Measurements from ENCODE around the gene ERMARD.

DNA sequence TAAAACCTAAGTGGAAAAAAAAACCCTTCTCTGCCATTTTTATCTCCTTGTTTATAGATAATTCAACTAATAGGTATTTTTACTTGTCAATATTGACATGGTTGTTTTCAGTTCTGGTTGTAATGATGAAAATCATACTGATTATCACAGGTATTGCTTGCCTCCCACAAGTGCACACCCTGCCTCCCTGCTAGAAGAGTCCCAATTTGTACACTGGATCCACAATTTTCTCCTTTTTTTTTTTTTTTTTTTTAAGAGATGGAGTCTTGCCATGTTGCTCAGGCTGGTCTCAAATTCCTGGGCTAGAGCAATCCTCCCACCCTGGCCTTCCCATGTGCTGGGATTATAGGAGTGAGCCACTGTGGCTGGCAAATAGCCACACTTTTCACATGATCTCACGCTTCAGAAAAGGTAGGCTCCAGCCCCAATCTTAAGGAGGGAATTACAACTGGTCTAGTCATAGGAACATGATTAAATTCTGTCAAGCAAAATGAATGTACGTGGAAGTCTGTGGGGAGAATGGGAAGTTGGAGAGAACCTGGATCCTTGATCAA lies 12.4 kb upstream of the ERMARD start:
- TF ChIP-seq EZH2 (IDR thresholded peaks at IDR 0.05; ENCODE audit: insufficient read depth, poor library complexity, severe bottlenecking), result no peak
- no peak for TF ChIP-seq EZH2phosphoT487 (IDR thresholded peaks at IDR 0.05; ENCODE audit: insufficient read depth, low read depth)
